NCI-H460 (cell line): ENCODE results near the gene PCP2. TPM values are rescaled to one million over a fixed set of nuclear protein-coding genes. Genes with fewer than 3 reads are reported as not detected.
"Not testable (repeated sequence)": the region's sequence is repeated elsewhere in the genome, so short reads cannot be mapped to it uniquely, and the experiment has no call there.

Source experiments
- DNase-seq: peaks from one replicate; pipeline ENCODE4 v3.0.0-alpha.2; 2016; ENCODE audit warnings: low read depth; ENCODE audit errors: extremely low read depth
- total RNA-seq: library from RNA; depleted of rRNA; stranded (reverse); fragments of >200 nt; shearing (Covaris generic); gene quantifications from 2 replicates; pipeline ENCODE4 v1.2.3, GENCODE V29; 2014

PCP2 gene
- total RNA-seq, 1 experiment from 2014 or later, result not detected

GRCh38 chr19:7662657-7663056 is 29.1 kb upstream of the PCP2 start:
- no peak for DNase-seq

- DNase-seq, result no peak
Measured at GRCh38 chr19:7661744-7662538, 28.4 kb upstream of the PCP2 start.

GRCh38 chr19:7658219-7658686 is 24.7 kb upstream of the PCP2 start:
- DNase-seq, result no peak

GRCh38 chr19:7657131-7657751 is 23.7 kb upstream of the PCP2 start:
- DNase-seq, result no peak

GRCh38 chr19:7655581-7655980 is 22.1 kb upstream of the PCP2 start:
- no peak for DNase-seq

- no peak for DNase-seq
Measured at GRCh38 chr19:7654401-7654800, 20.9 kb upstream of the PCP2 start.

GRCh38 chr19:7652061-7652641 is 18.6 kb upstream of the PCP2 start:
- peak; percentile 40 for DNase-seq

- no peak for DNase-seq
Measured at GRCh38 chr19:7650148-7650547, 16.6 kb upstream of the PCP2 start.

GRCh38 chr19:7648265-7649014 is 14.9 kb upstream of the PCP2 start:
- DNase-seq, result no peak

- DNase-seq, result no peak
Measured at GRCh38 chr19:7647156-7647555, 13.6 kb upstream of the PCP2 start.

GRCh38 chr19:7646426-7646700 is 12.8 kb upstream of the PCP2 start:
- DNase-seq, result no peak

GRCh38 chr19:7645656-7646425 is 12.3 kb upstream of the PCP2 start:
- no peak for DNase-seq

- no peak for DNase-seq
Measured at GRCh38 chr19:7645163-7645562, 11.6 kb upstream of the PCP2 start.

GRCh38 chr19:7644550-7644877 is 11.0 kb upstream of the PCP2 start:
- DNase-seq, result no peak

- DNase-seq, result not testable (repeated sequence)
Measured at GRCh38 chr19:7643629-7644549, 10.4 kb upstream of the PCP2 start.

GRCh38 chr19:7643031-7643415 is 9.5 kb upstream of the PCP2 start:
- no peak for DNase-seq

GRCh38 chr19:7642295-7643030 is 8.9 kb upstream of the PCP2 start:
- no peak for DNase-seq

- DNase-seq, result no peak
Measured at GRCh38 chr19:7641290-7642276, 8.1 kb upstream of the PCP2 start.
